A673 (cell line): ENCODE results near the gene SHANK1. TPM values are rescaled to one million over a fixed set of nuclear protein-coding genes. Genes with fewer than 3 reads are reported as not detected.
A peak's percentile ranks its signal among the peaks of the same experiment; 100 is the strongest.

Source experiments
- BruUV-seq: library from RNA; stranded (reverse); fragments of 400-500 nt; replicated peaks from 2 replicates; lab custom pipeline; 2021; lab: Mats Ljungman, UMichigan
- CTCF ChIA-PET: fragments of 300-600 bp; sonication (Branson Sonifier 250); formaldehyde crosslinking; loops from one replicate; lab custom pipeline; 2022; ENCODE audit warnings: antibody characterized with exemption; lab: Charles Lee
- POLR2A ChIA-PET: fragments of 300-600 bp; sonication (Branson Sonifier 250); formaldehyde crosslinking; loops from one replicate; lab custom pipeline; 2022; ENCODE audit warnings: antibody characterized with exemption; ENCODE audit not compliant: low non-redundant PET; lab: Charles Lee
- DNase-seq: peaks from one replicate; pipeline ENCODE4 v3.0.0-alpha.2; 2015; ENCODE audit warnings: low spot score
- H3K27ac ChIP-seq: fragments of 200-600 bp; sonication (generic); 2 replicates; pipeline ENCODE4 v1.5.1; 2016; ENCODE audit warnings: mixed run types, low read depth, mild to moderate bottlenecking, mixed read lengths, antibody characterized with exemption, low read length; ENCODE audit not compliant: poor library complexity, severe bottlenecking
- H3K27me3 ChIP-seq: fragments of 200-600 bp; sonication (generic); replicated peaks from 2 replicates; pipeline ENCODE4 v1.6.1; 2017; ENCODE audit warnings: mixed run types, low read depth, mild to moderate bottlenecking, mixed read lengths, antibody characterized with exemption, low read length; ENCODE audit not compliant: insufficient read depth, poor library complexity
- H3K36me3 ChIP-seq: fragments of 200-600 bp; sonication (generic); 2 replicates; pipeline ENCODE4 v1.6.1; 2016; ENCODE audit warnings: mixed run types, mild to moderate bottlenecking, mixed read lengths, antibody characterized with exemption, low read length; ENCODE audit not compliant: insufficient read depth, poor library complexity, severe bottlenecking
- H3K4me1 ChIP-seq: fragments of 200-600 bp; sonication (generic); 2 replicates; pipeline ENCODE4 v1.6.1; 2017; ENCODE audit warnings: mixed run types, mild to moderate bottlenecking, mixed read lengths, antibody characterized with exemption, low read length; ENCODE audit not compliant: insufficient read depth, poor library complexity, severe bottlenecking
- H3K4me3 ChIP-seq: fragments of 200-600 bp; sonication (generic); 2 replicates; pipeline ENCODE4 v1.5.1; 2016; ENCODE audit warnings: low read depth, mixed run types, mild to moderate bottlenecking, mixed read lengths, low read length; ENCODE audit not compliant: poor library complexity, severe bottlenecking
- H3K9me3 ChIP-seq: fragments of 200-600 bp; sonication (generic); 2 replicates; pipeline ENCODE4 v1.6.1; 2016; ENCODE audit warnings: mixed run types, low read depth, mild to moderate bottlenecking, mixed read lengths, antibody characterized with exemption, low read length; ENCODE audit not compliant: poor library complexity, severe bottlenecking
- CTCF ChIP-seq: fragments of 300-800, 200-600 bp; sonication (generic); conservative IDR thresholded peaks from 2 replicates; pipeline ENCODE4 v1.5.1; 2017; ENCODE audit warnings: low read depth, mild to moderate bottlenecking, antibody characterized with exemption, low read length, moderate library complexity, mixed read lengths
- EZH2 ChIP-seq: fragments of 200-600 bp; sonication (generic); IDR thresholded peaks from 2 replicates; pipeline ENCODE4 v1.6.1; 2017; ENCODE audit warnings: borderline replicate concordance, low read depth, mild to moderate bottlenecking, mixed read lengths, antibody characterized with exemption, low read length; ENCODE audit not compliant: poor library complexity, severe bottlenecking
- intact Hi-C: fragments of 100-400 bp; cut with micrococcal nuclease; formaldehyde crosslinking; loops from one replicate; pipeline ENCODE4 v1.10.0; 2022; ENCODE audit not compliant: unreplicated experiment
- total RNA-seq: library from RNA; stranded (reverse); gene quantifications from 2 replicates; pipeline ENCODE4 v1.2.3, GENCODE V29; 2021

The SHANK1 gene
- total RNA-seq, 1 experiment from 2014 or later, result 69.7 TPM

DNA sequence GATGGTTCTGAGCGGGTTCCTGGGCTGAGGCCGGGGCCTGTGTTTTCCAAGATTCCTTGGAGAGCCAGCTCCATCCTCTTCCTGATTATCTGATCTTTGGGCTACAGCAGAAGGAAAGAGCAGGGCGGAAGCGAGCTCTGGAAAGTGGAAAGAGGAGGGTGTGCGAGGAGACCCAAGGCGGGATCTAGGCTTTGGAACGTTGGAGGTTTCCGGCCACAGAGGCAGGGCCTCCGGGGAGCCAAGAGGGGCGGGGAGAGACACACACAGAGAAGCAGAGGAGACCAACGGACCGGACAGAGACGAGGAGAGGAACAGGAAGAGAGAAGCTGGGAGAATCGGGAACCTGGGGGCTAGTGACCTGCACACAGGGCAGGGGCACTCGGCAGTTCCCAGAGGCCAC lies 3.5 kb upstream of the SHANK1 start, which contains the start of gene CLEC11A:
TSS of gene CLEC11A (plus strand) at position 296 of the 400 bp plus-strand sequence. CDS start 162 bp downstream, outside the sequence.
- peak; percentile 75 for DNase-seq
- CTCF ChIA-PET, result interaction anchor here (0.6 to 1.3 kb wide), 2 partner anchors 61 to 113 kb away, joined by 6 to 7 read pairs; no protein-coding TSS in a partner anchor
- peaks cover 69% of the 10 kb centered on the region for H3K4me1 ChIP-seq
- H3K27ac ChIP-seq, result peak within 1 kb of the TSS; percentile 75
- TF ChIP-seq CTCF (no peak), EZH2 (no peak)
- POLR2A ChIA-PET, result interaction anchor here (0.6 kb wide), 1 partner anchor 20 kb away, joined by 10 read pairs; no protein-coding TSS in a partner anchor
- no peaks in the 10 kb centered on the region for H3K27me3 ChIP-seq
- H3K4me3 ChIP-seq, result peak within 1 kb of the TSS; percentile 61
- no peaks in the 10 kb centered on the region for H3K9me3 ChIP-seq
- BruUV-seq, result no TSS peak
- intact Hi-C loops, result loop anchor here (5.0 kb wide), 1 partner anchor 54 kb away; no protein-coding TSS in a partner anchor
- peaks cover 10% of the 10 kb centered on the region for H3K36me3 ChIP-seq

GRCh38 chr19:50722201-50723013 lies 2.8 kb upstream of the SHANK1 start:
- Histone ChIP-seq H3K4me1 (peaks cover 69% of the 10 kb centered on the region), H3K36me3 (peaks cover 10% of the 10 kb centered on the region), H3K27ac (peak overlapping the region; percentile 75), H3K4me3 (peak overlapping the region; percentile 61), H3K9me3 (no peaks in the 10 kb centered on the region), H3K27me3 (no peaks in the 10 kb centered on the region)
- no peak for DNase-seq
- ChIA-PET CTCF (interaction anchor here (1.3 to 1.5 kb wide), 2 partner anchors 17 to 61 kb away, joined by 3 to 6 read pairs; no protein-coding TSS in a partner anchor), POLR2A (interaction anchor here (0.6 kb wide), 2 partner anchors 19 to 1093 kb away, joined by 7 to 10 read pairs; no protein-coding TSS in a partner anchor)
- intact Hi-C loops, result loop anchor here (5.0 kb wide), 1 partner anchor 55 kb away; no protein-coding TSS in a partner anchor
- no TSS peak for BruUV-seq
- TF ChIP-seq EZH2 (no peak), CTCF (no peak)

DNA sequence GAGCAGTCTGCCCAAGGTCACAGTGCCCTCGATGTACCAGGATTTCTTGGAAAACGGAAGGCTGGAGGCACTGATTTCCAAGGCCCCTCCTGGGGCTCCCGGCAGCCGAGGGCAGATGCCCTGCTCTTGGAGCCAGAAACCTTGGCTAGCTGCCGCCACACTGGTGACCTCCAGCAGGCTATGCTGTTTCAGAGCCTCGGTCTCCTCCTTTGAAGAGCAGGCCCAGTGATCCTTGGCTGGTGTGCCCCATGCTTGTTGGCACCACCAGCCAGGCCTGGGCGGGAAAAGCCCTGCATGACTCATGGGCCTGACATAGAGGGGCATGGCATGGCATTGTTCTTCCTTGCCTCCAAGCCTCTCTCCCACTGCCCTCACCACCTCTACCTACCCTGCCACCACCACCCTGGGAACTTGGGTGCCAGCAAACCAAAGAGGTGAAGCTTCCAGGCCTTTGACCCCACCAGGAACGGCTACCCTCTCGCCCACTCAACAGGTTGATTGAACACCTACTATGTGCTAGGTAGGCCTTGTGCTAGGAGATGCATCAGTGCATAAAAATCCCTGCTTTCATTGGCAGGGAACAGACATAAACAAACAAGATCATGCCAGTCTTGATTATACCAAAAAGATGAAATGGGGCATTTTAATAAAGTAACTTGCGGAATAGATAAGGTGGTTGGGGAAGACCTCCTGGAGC lies 2.0 kb upstream of the SHANK1 start:
- POLR2A ChIA-PET, result interaction anchor here (0.6 kb wide), 1 partner anchor 1094 kb away, joined by 7 read pairs; no protein-coding TSS in a partner anchor
- intact Hi-C loops, result loop anchor here (5.0 kb wide), 1 partner anchor 56 kb away; no protein-coding TSS in a partner anchor

More for the DNA sequence above, 2.0 kb upstream of the SHANK1 start:
- Histone ChIP-seq H3K9me3 (no peaks in the 10 kb centered on the region), H3K36me3 (peaks cover 10% of the 10 kb centered on the region), H3K27ac (peak overlapping the region; percentile 59), H3K4me1 (peaks cover 64% of the 10 kb centered on the region), H3K27me3 (no peaks in the 10 kb centered on the region), H3K4me3 (no peak overlapping the region)
- TF ChIP-seq EZH2 (no peak), CTCF (no peak)
- CTCF ChIA-PET, result interaction anchor here (1.1 to 1.5 kb wide), 2 partner anchors 16 to 62 kb away, joined by 3 read pairs; no protein-coding TSS in a partner anchor
- BruUV-seq, result no TSS peak
- DNase-seq, result no peak
